Right atrium auricular region (tissue), 2 donors: ENCODE measurements around the gene CSE1L. TPM values are rescaled to one million over a fixed set of nuclear protein-coding genes. Genes with fewer than 3 reads are reported as not detected.
"Not testable (repeated sequence)": the region's sequence is repeated elsewhere in the genome, so short reads cannot be mapped to it uniquely, and the experiment has no call there.

Source experiments
- DNase-seq: peaks from one replicate; pipeline ENCODE4 v3.0.0-alpha.2; 2019; ENCODE audit warnings: low spot score
- H3K27ac ChIP-seq, 2 donors: fragments of 200-600 bp; sonication (generic); 1 replicate in 1 of 2; 2 replicates in 1 of 2; pipeline ENCODE4 v1.5.1; 2016 to 2019
- H3K27me3 ChIP-seq, 2 donors: fragments of 200-600 bp; sonication (generic); one replicate each; pipeline versions ENCODE4 v1.5.1 to v1.6.0; 2017 to 2019
- H3K36me3 ChIP-seq: fragments of 200-600 bp; sonication (generic); one replicate; pipeline ENCODE4 v1.5.1; 2016
- H3K4me1 ChIP-seq, 2 donors: fragments of 200-600 bp; sonication (generic); one replicate each; pipeline versions ENCODE4 v1.5.1 to v1.6.0; 2017 to 2019
- H3K4me3 ChIP-seq, 2 donors: fragments of 200-600 bp; sonication (generic); 1 replicate in 1 of 2; 2 replicates in 1 of 2; pipeline ENCODE4 v1.5.1; 2017 to 2019; ENCODE audit warnings: mild to moderate bottlenecking in 1 of 2, moderate library complexity in 1 of 2
- H3K9me3 ChIP-seq, 2 donors: fragments of 200-600 bp; sonication (generic); one replicate each; pipeline ENCODE4 v1.5.1; 2019
- total RNA-seq, 2 donors: library from RNA; depleted of rRNA; stranded (reverse); fragments of >200 nt; gene quantifications; one replicate each; pipeline ENCODE4 v1.1.0, GENCODE V29; 2016
- TF ChIP-seq, protein P1 (sequence below), 2 donors: fragments of 200-600 bp; sonication (generic); IDR thresholded peaks; one replicate each; pipeline ENCODE4 v1.5.1; 2019; ENCODE audit warnings: antibody characterized with exemption in 2 of 2

Gene CSE1L
- total RNA-seq, 2 donors from 2014 or later = 27.0 to 32.0 TPM

GRCh38 chr20:49100972-49101371 is 54.9 kb downstream of the CSE1L start:
- Histone ChIP-seq H3K27me3 (no peaks in the 10 kb centered on the region), H3K4me1 (no peaks in the 10 kb centered on the region), H3K4me3 (no peak overlapping the region), H3K36me3 (peaks cover 57% of the 10 kb centered on the region), H3K27ac (no peak overlapping the region), H3K9me3 (no peaks in the 10 kb centered on the region)
- no peak for DNase-seq
- TF ChIP-seq, protein P1, sequence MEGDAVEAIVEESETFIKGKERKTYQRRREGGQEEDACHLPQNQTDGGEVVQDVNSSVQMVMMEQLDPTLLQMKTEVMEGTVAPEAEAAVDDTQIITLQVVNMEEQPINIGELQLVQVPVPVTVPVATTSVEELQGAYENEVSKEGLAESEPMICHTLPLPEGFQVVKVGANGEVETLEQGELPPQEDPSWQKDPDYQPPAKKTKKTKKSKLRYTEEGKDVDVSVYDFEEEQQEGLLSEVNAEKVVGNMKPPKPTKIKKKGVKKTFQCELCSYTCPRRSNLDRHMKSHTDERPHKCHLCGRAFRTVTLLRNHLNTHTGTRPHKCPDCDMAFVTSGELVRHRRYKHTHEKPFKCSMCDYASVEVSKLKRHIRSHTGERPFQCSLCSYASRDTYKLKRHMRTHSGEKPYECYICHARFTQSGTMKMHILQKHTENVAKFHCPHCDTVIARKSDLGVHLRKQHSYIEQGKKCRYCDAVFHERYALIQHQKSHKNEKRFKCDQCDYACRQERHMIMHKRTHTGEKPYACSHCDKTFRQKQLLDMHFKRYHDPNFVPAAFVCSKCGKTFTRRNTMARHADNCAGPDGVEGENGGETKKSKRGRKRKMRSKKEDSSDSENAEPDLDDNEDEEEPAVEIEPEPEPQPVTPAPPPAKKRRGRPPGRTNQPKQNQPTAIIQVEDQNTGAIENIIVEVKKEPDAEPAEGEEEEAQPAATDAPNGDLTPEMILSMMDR (IDR thresholded peaks at IDR 0.05) = no peak

DNA sequence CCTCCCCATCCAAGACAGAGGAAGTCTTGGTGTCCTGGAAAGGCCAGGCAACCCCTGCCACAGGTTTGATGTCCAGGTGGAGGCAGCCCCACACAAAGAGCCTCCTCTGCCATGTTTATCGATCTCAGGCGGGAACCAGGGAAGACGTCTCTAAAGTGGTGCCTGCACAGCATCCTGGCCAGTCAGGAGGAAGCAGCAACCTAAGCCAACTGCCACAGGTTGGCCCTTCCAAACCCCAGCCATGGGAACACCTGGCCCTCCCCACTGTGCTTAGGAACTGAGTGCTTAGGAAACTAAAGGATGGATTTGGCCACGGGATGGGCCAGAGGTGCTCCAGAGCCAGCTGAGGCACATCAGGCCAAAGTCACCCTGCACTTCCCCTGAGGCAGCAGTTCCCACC is 56.9 kb downstream of the CSE1L start:
- peaks cover 44% of the 10 kb centered on the region for H3K36me3 ChIP-seq
- no peak for DNase-seq
- TF ChIP-seq, protein P1 (IDR thresholded peaks at IDR 0.05) = no peak
- no peaks in the 10 kb centered on the region for H3K4me1 ChIP-seq
- H3K4me3 ChIP-seq = no peak overlapping the region
- H3K27ac ChIP-seq = no peak overlapping the region
- no peaks in the 10 kb centered on the region for H3K9me3 ChIP-seq
- no peaks in the 10 kb centered on the region for H3K27me3 ChIP-seq

GRCh38 chr20:49103647-49104364 is 57.7 kb downstream of the CSE1L start:
- Histone ChIP-seq H3K27ac (no peak overlapping the region), H3K4me3 (no peak overlapping the region), H3K36me3 (peaks cover 44% of the 10 kb centered on the region), H3K4me1 (no peaks in the 10 kb centered on the region), H3K27me3 (no peaks in the 10 kb centered on the region), H3K9me3 (no peaks in the 10 kb centered on the region)
- no peak for DNase-seq
- TF ChIP-seq, protein P1 (IDR thresholded peaks at IDR 0.05) = no peak

- TF ChIP-seq, protein P1 (IDR thresholded peaks at IDR 0.05) = no peak
- Histone ChIP-seq H3K36me3 (peaks cover 44% of the 10 kb centered on the region), H3K9me3 (no peaks in the 10 kb centered on the region), H3K27me3 (no peaks in the 10 kb centered on the region), H3K27ac (no peak overlapping the region), H3K4me1 (no peaks in the 10 kb centered on the region), H3K4me3 (no peak overlapping the region)
- DNase-seq = no peak
Measured at GRCh38 chr20:49104365-49104648, 58.2 kb downstream of the CSE1L start.

- H3K9me3 ChIP-seq, H3K27ac ChIP-seq, H3K27me3 ChIP-seq, DNase-seq, H3K4me1 ChIP-seq, H3K4me3 ChIP-seq: not testable (repeated sequence)
- peaks cover 37% of the 10 kb centered on the region for H3K36me3 ChIP-seq
Measured at GRCh38 chr20:49104979-49105547, 59.0 kb downstream of the CSE1L start.

DNA sequence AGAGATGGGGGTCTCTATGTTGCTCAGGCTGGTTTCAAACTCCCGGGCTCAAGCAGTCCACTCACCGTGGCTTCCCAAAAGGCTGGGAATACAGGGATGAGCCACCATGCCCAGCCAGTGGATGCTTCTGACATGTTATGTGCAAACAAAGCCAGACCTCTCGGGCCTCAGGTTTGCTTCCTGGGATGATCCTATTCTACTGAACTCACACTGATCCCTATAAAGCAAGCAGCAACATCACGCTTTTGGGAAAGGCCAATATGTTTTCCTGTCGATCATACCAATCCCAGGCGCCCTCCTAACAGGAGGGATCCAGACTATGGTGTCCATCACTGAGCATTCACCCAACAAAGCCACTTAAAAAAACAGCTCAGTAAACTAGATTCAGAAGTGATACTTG is 60.2 kb downstream of the CSE1L start:
- Histone ChIP-seq H3K4me3 (no peak overlapping the region), H3K27me3 (no peaks in the 10 kb centered on the region), H3K27ac (no peak overlapping the region), H3K36me3 (peaks cover 35% of the 10 kb centered on the region), H3K9me3 (no peaks in the 10 kb centered on the region), H3K4me1 (no peaks in the 10 kb centered on the region)
- no peak for DNase-seq
- TF ChIP-seq, protein P1 (IDR thresholded peaks at IDR 0.05) = no peak
